ENCODE results near the gene AMPD1.

Gene AMPD1

GRCh38 chr1:114627107-114627506 lies 68.2 kb downstream of the AMPD1 start:
- no peak for DNase-seq

DNA sequence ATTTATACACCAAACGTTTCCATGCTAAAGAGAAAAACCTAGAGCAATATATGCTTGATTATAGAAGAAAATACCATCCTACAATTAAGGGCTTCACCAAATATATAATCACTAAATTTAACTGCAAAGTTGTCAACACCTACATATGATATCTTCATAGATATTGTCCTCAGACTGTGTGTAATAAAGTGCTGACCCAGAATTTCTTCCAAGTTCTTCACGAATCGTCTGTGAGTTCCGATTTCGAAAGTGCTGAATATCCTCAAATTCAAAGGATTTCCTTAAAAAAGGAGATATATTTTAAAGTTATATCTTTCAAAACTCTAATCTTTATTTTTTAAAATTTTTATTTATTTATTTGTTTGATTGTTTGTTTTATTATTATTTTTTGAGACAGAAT lies 72.0 kb downstream of the AMPD1 start:
- DNase-seq: no peak

Data from NCI-H1417 (cell line).